GM19043 (cell line): ENCODE measurements around the gene GTF2E1.
"Not testable (repeated sequence)": the region's sequence is repeated elsewhere in the genome, so short reads cannot be mapped to it uniquely, and the experiment has no call there.

Experiments
- ATAC-seq: cut with Tn5 transposase; IDR thresholded peaks from one replicate; pipeline ENCODE4 v1.9.1; 2021; ENCODE audit warnings: low read depth; ENCODE audit not compliant: unreplicated experiment

Gene GTF2E1

GRCh38 chr3:120742198-120742848 lies at the start of gene GTF2E1, which contains the start of gene RABL3:
Gene GTF2E1 (plus strand): TSS chr3:120742744. CDS start chr3:120750553, 7,809 bp downstream.
Gene RABL3 (minus strand): TSS chr3:120742516. CDS start chr3:120742507, 9 bp downstream.
- peak; percentile 98 for ATAC-seq

GRCh38 chr3:120693439-120694171 lies 48.9 kb upstream of the GTF2E1 start:
- no peak for ATAC-seq

- ATAC-seq: no peak
Observed at GRCh38 chr3:120699333-120699732, 43.2 kb upstream of the GTF2E1 start.

GRCh38 chr3:120705884-120706582 lies 36.5 kb upstream of the GTF2E1 start:
- no peak for ATAC-seq

GRCh38 chr3:120706950-120707349 lies 35.6 kb upstream of the GTF2E1 start:
- no peak for ATAC-seq

- ATAC-seq: peak; percentile 71
Observed at GRCh38 chr3:120708408-120708807, 34.1 kb upstream of the GTF2E1 start.

- ATAC-seq: no peak
Observed at GRCh38 chr3:120710369-120710768, 32.2 kb upstream of the GTF2E1 start.

GRCh38 chr3:120713262-120713661 lies 29.3 kb upstream of the GTF2E1 start:
- no peak for ATAC-seq

- not testable (repeated sequence) for ATAC-seq
Observed at GRCh38 chr3:120719167-120719834, 23.2 kb upstream of the GTF2E1 start.

GRCh38 chr3:120726791-120727190 lies 15.8 kb upstream of the GTF2E1 start:
- no peak for ATAC-seq

- ATAC-seq: no peak
Observed at GRCh38 chr3:120730576-120731542, 11.7 kb upstream of the GTF2E1 start.

GRCh38 chr3:120738006-120738405 lies 4.5 kb upstream of the GTF2E1 start:
- ATAC-seq: not testable (repeated sequence)

GRCh38 chr3:120741320-120741719 lies 1.2 kb upstream of the GTF2E1 start:
- ATAC-seq: no peak

GRCh38 chr3:120741837-120742197 lies 727 bp upstream of the GTF2E1 start:
- ATAC-seq: peak; percentile 12

- ATAC-seq: peak; percentile 9
Observed at GRCh38 chr3:120742849-120743365, 363 bp downstream of the GTF2E1 start.

- no peak for ATAC-seq
Observed at GRCh38 chr3:120743556-120744195, 1.1 kb downstream of the GTF2E1 start.

- ATAC-seq: no peak
Observed at GRCh38 chr3:120745466-120745865, 2.9 kb downstream of the GTF2E1 start.

GRCh38 chr3:120749843-120750242 lies 7.3 kb downstream of the GTF2E1 start:
- ATAC-seq: no peak

GRCh38 chr3:120752230-120752629 lies 9.7 kb downstream of the GTF2E1 start:
- ATAC-seq: no peak
